Liver (tissue), 9 donors: ENCODE data around the gene LIMS1. TPM values are rescaled to one million over a fixed set of nuclear protein-coding genes. Genes with fewer than 3 reads are reported as not detected.

Experiments used
- DNase-seq: peaks from one replicate; pipeline ENCODE4 v3.0.0-alpha.2; 2017; ENCODE audit warnings: low spot score
- H3K27ac ChIP-seq, 2 donors: one replicate each; pipeline ENCODE4 v1.7.0; 2013; ENCODE audit warnings: inconsistent platforms in 2 of 2, low read length in 2 of 2, control low read depth in 1 of 2, low read depth in 1 of 2, mild to moderate bottlenecking in 1 of 2
- H3K27me3 ChIP-seq, 4 donors: one replicate each; pipeline versions ENCODE4 v1.6.1 to v1.7.0; 2013; ENCODE audit warnings: low read length in 3 of 4, inconsistent platforms in 1 of 4, mild to moderate bottlenecking in 1 of 4, moderate library complexity in 1 of 4; ENCODE audit not compliant: control insufficient read depth in 4 of 4, insufficient read depth in 4 of 4
- H3K36me3 ChIP-seq, 4 donors: one replicate each; pipeline versions ENCODE4 v1.6.1 to v1.7.0; 2013; ENCODE audit warnings: low read length in 3 of 4, mild to moderate bottlenecking in 3 of 4, low read depth in 1 of 4, moderate library complexity in 1 of 4; ENCODE audit not compliant: control insufficient read depth in 4 of 4, insufficient read depth in 3 of 4
- H3K4me1 ChIP-seq, 4 donors: one replicate each; pipeline versions ENCODE4 v1.6.1 to v1.7.0; 2013; ENCODE audit warnings: low read length in 3 of 4, mild to moderate bottlenecking in 3 of 4, moderate library complexity in 1 of 4; ENCODE audit not compliant: control insufficient read depth in 4 of 4, insufficient read depth in 4 of 4
- H3K4me3 ChIP-seq, 3 donors: one replicate each; pipeline versions ENCODE4 v1.6.1 to v1.7.0; 2013; ENCODE audit warnings: low read length in 3 of 3, control low read depth in 1 of 3, low read depth in 1 of 3, mild to moderate bottlenecking in 1 of 3
- H3K9ac ChIP-seq, 2 donors: one replicate each; pipeline ENCODE4 v1.7.0; 2013; ENCODE audit warnings: low read length in 2 of 2, mild to moderate bottlenecking in 2 of 2, moderate library complexity in 2 of 2, control low read depth in 1 of 2, low read depth in 1 of 2
- H3K9me3 ChIP-seq, 4 donors: one replicate each; pipeline versions ENCODE4 v1.6.1 to v1.7.0; 2013; ENCODE audit warnings: low read length in 3 of 4; ENCODE audit not compliant: control insufficient read depth in 4 of 4
- ATF3 ChIP-seq: IDR thresholded peaks from 2 replicates; pipeline ENCODE4 v1.6.1; 2016; ENCODE audit warnings: antibody characterized with exemption
- CTCF ChIP-seq: fragments of 150-350 bp; IDR thresholded peaks from 2 replicates; pipeline ENCODE4 v1.5.1; 2017; ENCODE audit warnings: improper control_type of control experiment, low read depth, low read length; ENCODE audit not compliant: missing input control
- EGR1 ChIP-seq, 2 donors: IDR thresholded peaks; 2 replicates each; pipeline ENCODE4 v1.6.1; 2016 to 2018; ENCODE audit warnings: antibody characterized with exemption in 2 of 2, low read depth in 2 of 2
- FOXA1 ChIP-seq: IDR thresholded peaks from 2 replicates; pipeline ENCODE4 v1.6.1; 2016; ENCODE audit warnings: antibody characterized with exemption
- FOXA2 ChIP-seq: IDR thresholded peaks from 2 replicates; pipeline ENCODE4 v1.6.1; 2016; ENCODE audit warnings: antibody characterized with exemption
- GABPA ChIP-seq, 2 donors: IDR thresholded peaks in 1 of 2; conservative IDR thresholded peaks in 1 of 2; 2 replicates each; pipeline ENCODE4 v1.6.1; 2016; ENCODE audit warnings: antibody characterized with exemption in 2 of 2, mild to moderate bottlenecking in 1 of 2, moderate library complexity in 1 of 2
- HNF4A ChIP-seq, 2 donors: conservative IDR thresholded peaks; 2 replicates each; pipeline ENCODE4 v1.6.1; 2016; ENCODE audit warnings: antibody characterized with exemption in 2 of 2, mild to moderate bottlenecking in 2 of 2
- HNF4G ChIP-seq: IDR thresholded peaks from 2 replicates; pipeline ENCODE4 v1.6.1; 2016; ENCODE audit warnings: antibody characterized with exemption
- JUND ChIP-seq, 2 donors: IDR thresholded peaks; 2 replicates each; pipeline ENCODE4 v1.6.1; 2016; ENCODE audit warnings: antibody characterized with exemption in 2 of 2
- MAX ChIP-seq: IDR thresholded peaks from 2 replicates; pipeline ENCODE4 v1.6.1; 2016; ENCODE audit warnings: antibody characterized with exemption
- NR2F2 ChIP-seq: IDR thresholded peaks from 2 replicates; pipeline ENCODE4 v1.6.1; 2016; ENCODE audit warnings: antibody characterized with exemption
- REST ChIP-seq: IDR thresholded peaks from 2 replicates; pipeline ENCODE4 v1.6.1; 2016; ENCODE audit warnings: antibody characterized with exemption, mild to moderate bottlenecking
- RXRA ChIP-seq, 2 donors: IDR thresholded peaks; 2 replicates each; pipeline ENCODE4 v1.6.1; 2017 to 2018; ENCODE audit warnings: antibody characterized with exemption in 2 of 2, mild to moderate bottlenecking in 1 of 2
- SP1 ChIP-seq: IDR thresholded peaks from 2 replicates; pipeline ENCODE4 v1.6.1; 2018; ENCODE audit warnings: antibody characterized with exemption, mild to moderate bottlenecking
- TAF1 ChIP-seq: conservative IDR thresholded peaks from 2 replicates; pipeline ENCODE4 v1.6.1; 2016; ENCODE audit warnings: antibody characterized with exemption, mild to moderate bottlenecking
- YY1 ChIP-seq: IDR thresholded peaks from 2 replicates; pipeline ENCODE4 v1.6.1; 2016; ENCODE audit warnings: antibody characterized with exemption, mild to moderate bottlenecking
- ZBTB33 ChIP-seq: IDR thresholded peaks from 2 replicates; pipeline ENCODE4 v1.6.1; 2016; ENCODE audit warnings: antibody characterized with exemption
- WGBS: extraction: QIAGEN DNeasy Blood & Tissue Kit; methylation state at CpG from one replicate; pipeline ENCODE4 v1.1.7; 2013; 5-methylcytosine and 5-hydroxymethylcytosine counted together
- polyA plus RNA-seq, 2 donors: library from polyadenylated mRNA; stranded (reverse) in 1 of 2; unstranded in 1 of 2; fragments of 200-250 nt in 1 of 2; fragments of >200 nt in 1 of 2; fragmentation: Nextera tagmentation in 1 of 2; extraction: Ambion mirVana in 1 of 2; gene quantifications; one replicate each; pipeline versions ENCODE4 v1.2.1 to v1.2.3, GENCODE V29; 2013 to 2015
- total RNA-seq, 2 donors: library from RNA; depleted of rRNA; stranded (reverse); fragments of >200 nt; gene quantifications; one replicate each; pipeline ENCODE4 v1.2.3, GENCODE V29; 2014
- donor health status: healthy.
- donor health status: healthy.
- donor health status: healthy.
- donor health status: healthy.
- donor health status: healthy.

Gene LIMS1
- total and polyA plus RNA-seq, 4 donors, result 10.2 to 37.1 (median 22.1) TPM

GRCh38 chr2:108613261-108614042 is 79.2 kb downstream of the LIMS1 start:
- Histone ChIP-seq H3K27ac (no peak overlapping the region), H3K4me1 (no peaks in the 10 kb centered on the region), H3K36me3 (peaks cover 0 to 1% (median 0%) of the 10 kb centered on the region in 4 donors)

More at GRCh38 chr2:108613261-108614042, 79.2 kb downstream of the LIMS1 start:
- TF ChIP-seq GABPA (IDR thresholded peaks at IDR 0.05 in 1 of 2, conservative IDR thresholded peaks at IDR 0.05 in 1 of 2) (no peak), RXRA (IDR thresholded peaks at IDR 0.05) (no peak), ATF3 (no peak), SP1 (no peak), FOXA1 (no peak), HNF4A (conservative IDR thresholded peaks at IDR 0.05) (no peak), FOXA2 (no peak), REST (no peak), JUND (IDR thresholded peaks at IDR 0.05) (no peak), TAF1 (no peak), MAX (no peak), YY1 (no peak), CTCF (no peak), EGR1 (IDR thresholded peaks at IDR 0.05; ENCODE audit: low read depth in 2 of 2) (no peak), NR2F2 (no peak), HNF4G (no peak), ZBTB33 (no peak)
- WGBS, result 81% methylated on average over 9 of the region's 9 CpGs
- Histone ChIP-seq H3K4me3 (no peak overlapping the region), H3K27me3 (no peaks in the 10 kb centered on the region), H3K9me3 (no peaks in the 10 kb centered on the region), H3K9ac (no peak overlapping the region)
- no peak for DNase-seq
